H1 (cell line): ENCODE measurements around the gene TMEM269. TPM values are rescaled to one million over a fixed set of nuclear protein-coding genes. Genes with fewer than 3 reads are reported as not detected.
A peak's percentile ranks its signal among the peaks of the same experiment; 100 is the strongest.

ENCODE experiments used
- CTCF ChIA-PET: fragments of 300-600 bp; sonication (Branson Sonifier 250); formaldehyde crosslinking; loops from one replicate; lab custom pipeline; 2021; ENCODE audit not compliant: partially characterized antibody; lab: Charles Lee
- POLR2A ChIA-PET: fragments of 300-600 bp; sonication (Branson Sonifier 250); formaldehyde crosslinking; loops from one replicate; lab custom pipeline; 2021; ENCODE audit warnings: inconsistent platforms; ENCODE audit not compliant: partially characterized antibody; lab: Charles Lee
- DNase-seq, 2 experiments: peaks; one replicate each; pipeline versions ENCODE4 v3.0.0 to v3.0.0-alpha.2; 2010 to 2022; ENCODE audit warnings: low spot score in 2 of 2, low read depth in 1 of 2, mixed read lengths in 1 of 2
- FAIRE-seq: peaks from 2 replicates; lab custom pipeline; 2011; peaks lifted over from hg19 to GRCh38; lab: Jason Lieb, UNC
- H2AFZ ChIP-seq: 2 replicates; pipeline ENCODE4 v1.8.1; 2012; ENCODE audit warnings: low read length, inconsistent platforms
- H2AK5ac ChIP-seq: 2 replicates; pipeline ENCODE4 v1.6.1; 2013; ENCODE audit warnings: low read depth, low read length
- H2BK120ac ChIP-seq: replicated peaks from 2 replicates; pipeline ENCODE3; 2013; ENCODE audit warnings: low read depth, low read length, inconsistent platforms
- H2BK12ac ChIP-seq: 2 replicates; pipeline ENCODE4 v1.6.1; 2013; ENCODE audit warnings: low read depth, low read length
- H2BK15ac ChIP-seq: 2 replicates; pipeline ENCODE4 v1.6.1; 2013; ENCODE audit warnings: low read length
- H2BK20ac ChIP-seq: 2 replicates; pipeline ENCODE4 v1.6.1; 2013; ENCODE audit warnings: low read length
- H2BK5ac ChIP-seq: 2 replicates; pipeline ENCODE4 v1.6.1; 2013; ENCODE audit warnings: low read depth, low read length
- H3K14ac ChIP-seq: 2 replicates; pipeline ENCODE4 v1.6.1; 2013; ENCODE audit warnings: inconsistent platforms; ENCODE audit not compliant: insufficient read length
- H3K18ac ChIP-seq: 2 replicates; pipeline ENCODE4 v1.6.1; 2013; ENCODE audit warnings: low read length; ENCODE audit errors: extremely low read depth
- H3K23ac ChIP-seq: 2 replicates; pipeline ENCODE4 v1.6.1; 2013; ENCODE audit warnings: inconsistent platforms; ENCODE audit not compliant: insufficient read length
- H3K23me2 ChIP-seq: 2 replicates; pipeline ENCODE4 v1.6.1; 2013; ENCODE audit warnings: low read depth, low read length
- H3K27ac ChIP-seq: 2 replicates; pipeline ENCODE4 v1.6.1; 2011; ENCODE audit warnings: low read depth, low read length, inconsistent platforms
- H3K27me3 ChIP-seq, 4 experiments: replicated peaks in 1 of 4; 1 replicate in 1 of 4; 2 replicates in 3 of 4; pipeline versions ENCODE4 v1.6.1 to v1.8.1; 2011 to 2013; ENCODE audit warnings: low read length in 3 of 4, mild to moderate bottlenecking in 3 of 4, inconsistent platforms in 2 of 4, mixed read lengths in 2 of 4, moderate library complexity in 1 of 4; ENCODE audit not compliant: control insufficient read depth in 3 of 4, insufficient read depth in 3 of 4; ENCODE audit errors: extremely low read depth in 1 of 4
- H3K36me3 ChIP-seq, 4 experiments: 2 replicates each; pipeline versions ENCODE4 v1.6.1 to v1.8.1; 2011 to 2013; ENCODE audit warnings: mild to moderate bottlenecking in 4 of 4, low read length in 3 of 4, moderate library complexity in 2 of 4, control low read depth in 1 of 4, inconsistent platforms in 1 of 4; ENCODE audit not compliant: insufficient read depth in 4 of 4, control insufficient read depth in 2 of 4
- H3K4ac ChIP-seq: replicated peaks from 2 replicates; pipeline ENCODE3; 2013; ENCODE audit warnings: low read length, low read depth, mixed read lengths, inconsistent platforms; ENCODE audit not compliant: insufficient read length
- H3K4me1 ChIP-seq, 4 experiments: replicated peaks in 1 of 4; 1 replicate in 1 of 4; 2 replicates in 3 of 4; pipeline versions ENCODE4 v1.6.1 to v1.8.1; 2011 to 2013; ENCODE audit warnings: low read length in 3 of 4, inconsistent platforms in 2 of 4, mixed read lengths in 1 of 4; ENCODE audit not compliant: insufficient read depth in 4 of 4, control insufficient read depth in 3 of 4
- H3K4me2 ChIP-seq, 2 experiments: 2 replicates each; pipeline versions ENCODE4 v1.6.1 to v1.8.1; 2011 to 2013; ENCODE audit warnings: low read depth in 2 of 2, low read length in 2 of 2, control low read depth in 1 of 2, inconsistent platforms in 1 of 2, mild to moderate bottlenecking in 1 of 2; ENCODE audit not compliant: insufficient read depth in 1 of 2
- H3K4me3 ChIP-seq, 4 experiments: fragments of 200-600, 300-600 bp in 1 of 4; sonication (generic), shearing (Covaris generic), sonication (Bioruptor Twin) in 1 of 4; 2 replicates each; pipeline versions ENCODE4 v1.5.1 to v1.8.1; 2011 to 2016; ENCODE audit warnings: low read length in 4 of 4, low read depth in 3 of 4, control low read depth in 2 of 4, inconsistent platforms in 2 of 4, mild to moderate bottlenecking in 2 of 4, mixed read lengths in 1 of 4, moderate library complexity in 1 of 4; ENCODE audit not compliant: insufficient read depth in 2 of 4; ENCODE audit errors: extremely low read depth in 1 of 4
- H3K56ac ChIP-seq: replicated peaks from 2 replicates; pipeline ENCODE3; 2013; ENCODE audit warnings: low read depth, mild to moderate bottlenecking, mixed read lengths, low read length, inconsistent platforms; ENCODE audit not compliant: insufficient read length
- H3K79me1 ChIP-seq: 2 replicates; pipeline ENCODE4 v1.6.1; 2013; ENCODE audit warnings: low read depth, low read length, control low read depth
- H3K79me2 ChIP-seq, 2 experiments: 2 replicates each; pipeline versions ENCODE4 v1.6.1 to v1.8.1; 2012 to 2013; ENCODE audit warnings: low read length in 2 of 2, mild to moderate bottlenecking in 2 of 2, inconsistent platforms in 1 of 2; ENCODE audit not compliant: insufficient read depth in 2 of 2, control insufficient read depth in 1 of 2
- H3K9ac ChIP-seq, 4 experiments: replicated peaks in 1 of 4; 1 replicate in 1 of 4; 2 replicates in 3 of 4; pipeline versions ENCODE4 v1.6.1 to v1.8.1; 2011 to 2013; ENCODE audit warnings: low read depth in 3 of 4, low read length in 3 of 4, control low read depth in 2 of 4, mild to moderate bottlenecking in 2 of 4, moderate library complexity in 2 of 4, inconsistent platforms in 1 of 4; ENCODE audit errors: extremely low read depth in 1 of 4
- H3K9me3 ChIP-seq, 2 experiments: 2 replicates each; pipeline versions ENCODE4 v1.6.1 to v1.8.1; 2012 to 2013; ENCODE audit warnings: mild to moderate bottlenecking in 2 of 2, moderate library complexity in 2 of 2, control low read depth in 1 of 2, inconsistent platforms in 1 of 2, low read depth in 1 of 2, low read length in 1 of 2, mixed read lengths in 1 of 2; ENCODE audit not compliant: insufficient read depth in 2 of 2
- H4K20me1 ChIP-seq, 2 experiments: replicated peaks in 1 of 2; 2 replicates each; pipeline versions ENCODE3 to v1.8.1; 2011 to 2013; ENCODE audit warnings: inconsistent platforms in 2 of 2, low read length in 2 of 2, mild to moderate bottlenecking in 1 of 2; ENCODE audit not compliant: insufficient read depth in 2 of 2, control insufficient read depth in 1 of 2
- H4K5ac ChIP-seq: 2 replicates; pipeline ENCODE4 v1.6.1; 2013; ENCODE audit warnings: low read length, low read depth, mixed read lengths, inconsistent platforms; ENCODE audit not compliant: insufficient read length
- H4K8ac ChIP-seq: 2 replicates; pipeline ENCODE4 v1.8.0; 2013; ENCODE audit warnings: mild to moderate bottlenecking, moderate library complexity, low read length, inconsistent platforms; ENCODE audit not compliant: insufficient read depth; ENCODE audit errors: extremely low read depth
- H4K91ac ChIP-seq: replicated peaks from 2 replicates; pipeline ENCODE3; 2013; ENCODE audit warnings: low read length, mixed read lengths, inconsistent platforms; ENCODE audit not compliant: insufficient read length
- EP300 ChIP-seq, 2 experiments: IDR thresholded peaks; 1 replicate in 1 of 2; 2 replicates in 1 of 2; pipeline ENCODE4 v1.6.1; 2011 to 2012; ENCODE audit warnings: low read depth in 2 of 2, low read length in 2 of 2, mild to moderate bottlenecking in 2 of 2, borderline replicate concordance in 1 of 2, inconsistent platforms in 1 of 2, moderate library complexity in 1 of 2
- WGBS, 2 experiments: shearing (Covaris generic) in 1 of 2; methylation state at CpG; one replicate each; pipeline versions ENCODE4 v1.1.6 to v1.1.7; 2013 to 2015; ENCODE audit warnings: low lambda C conversion rate in 2 of 2, mixed read lengths in 2 of 2, inconsistent platforms in 1 of 2, low coverage in 1 of 2, missing lambda C conversion rate in 1 of 2; ENCODE audit not compliant: insufficient replicate concordance in 2 of 2, insufficient coverage in 1 of 2, insufficient read length in 1 of 2; ENCODE audit errors: extremely low coverage in 1 of 2, missing lambda C conversion rate in 1 of 2; 5-methylcytosine and 5-hydroxymethylcytosine counted together
- polyA plus RNA-seq, 7 experiments: library from polyadenylated mRNA; depleted of rRNA in 3 of 7; stranded (reverse) in 5 of 7; unstranded in 2 of 7; fragments of >200 nt in 5 of 7; fragments of 200-250 nt in 2 of 7; gene quantifications; 1 replicate in 5 of 7; 2 replicates in 1 of 7; 4 replicates in 1 of 7; pipeline versions ENCODE4 v1.2.1 to v1.2.3, GENCODE V29; 2011 to 2013; ENCODE audit warnings: missing spikeins in 2 of 7, mixed read lengths in 2 of 7
- total RNA-seq: library from RNA; stranded (reverse); fragmentation: NEBNext Ultra II Directional; extraction: Animal tissue kit (Norgen Biotek cat#: 25700); gene quantifications from 2 replicates; pipeline ENCODE4 v1.2.1, GENCODE V29; 2021

TMEM269 gene
- total and polyA plus RNA-seq, 2 of the 8 experiments (the other 6 are each of a cell fraction or from before 2014, with no cell fraction given): 0.14 to 0.35 TPM

GRCh38 chr1:42737986-42738677 is 46.7 kb upstream of the TMEM269 start:
- H2BK15ac ChIP-seq: no peak overlapping the region
- H2BK5ac ChIP-seq: no peak overlapping the region; the same call in 1 of the 2 replicates
- H3K56ac ChIP-seq: no peak overlapping the region
- peaks cover 5% of the 10 kb centered on the region; the same call in 1 of the 2 replicates for H3K23me2 ChIP-seq
- H3K4me1 ChIP-seq: peaks cover 0 to 41% (median 28%) of the 10 kb centered on the region in 4 experiments; a peak in 6 of 7 replicates
- H4K8ac ChIP-seq: no peak overlapping the region
- FAIRE-seq: no peak
- H3K4me3 ChIP-seq: no peak overlapping the region
- H3K4ac ChIP-seq: no peak overlapping the region
- no peaks in the 10 kb centered on the region for H3K36me3 ChIP-seq
- no peak overlapping the region for H3K9ac ChIP-seq
- no peak overlapping the region; a peak in 1 of 4 replicates for H3K4me2 ChIP-seq
- TF ChIP-seq EP300 (IDR thresholded peaks at IDR 0.05; ENCODE audit: borderline replicate concordance in 1 of 2, low read depth in 2 of 2, low read length in 2 of 2): no peak
- H2BK120ac ChIP-seq: no peak overlapping the region
- no peak overlapping the region for H2BK12ac ChIP-seq
- H3K14ac ChIP-seq: no peak overlapping the region
- no peaks in the 10 kb centered on the region for H3K9me3 ChIP-seq
- H3K27me3 ChIP-seq: no peaks in the 10 kb centered on the region
- no peak overlapping the region for H2AFZ ChIP-seq
- H3K79me2 ChIP-seq: no peaks in the 10 kb centered on the region
- peak overlapping the region; percentile 49 for H4K91ac ChIP-seq
- H2BK20ac ChIP-seq: no peak overlapping the region
- DNase-seq: no peak
- no peak overlapping the region for H3K18ac ChIP-seq
- ChIA-PET CTCF (interaction anchor here (0.9 to 6.4 kb wide), 5 partner anchors 8 to 17 kb away, joined by 3 to 62 read pairs (median 3); no protein-coding TSS in a partner anchor), POLR2A (interaction anchor here (2.2 kb wide), 1 partner anchor 56 kb away, joined by 7 read pairs; the partner anchor contains the start of gene YBX1)
- no peak overlapping the region for H2AK5ac ChIP-seq
- H3K27ac ChIP-seq: no peak overlapping the region
- peaks cover 3% of the 10 kb centered on the region; the same call in 1 of the 2 replicates for H3K79me1 ChIP-seq
- peaks cover 0 to 4% of the 10 kb centered on the region in 2 experiments for H4K20me1 ChIP-seq
- 95% methylated on average over 16 of the region's 21 CpGs; no CpG with 5 or more reads in 1 of the 2 experiments for WGBS, 2 experiments
- no peak overlapping the region for H4K5ac ChIP-seq
- no peak overlapping the region for H3K23ac ChIP-seq
